DMS 273 (cell line): Measurements from ENCODE around the gene PRR5L.
A peak's percentile ranks its signal among the peaks of the same experiment; 100 is the strongest.

ENCODE experiments used
- DNase-seq: peaks from one replicate; lab custom pipeline; 2025; ENCODE audit not compliant: unreplicated experiment; lab: John Stamatoyannopoulos, UW

PRR5L gene, protein sequence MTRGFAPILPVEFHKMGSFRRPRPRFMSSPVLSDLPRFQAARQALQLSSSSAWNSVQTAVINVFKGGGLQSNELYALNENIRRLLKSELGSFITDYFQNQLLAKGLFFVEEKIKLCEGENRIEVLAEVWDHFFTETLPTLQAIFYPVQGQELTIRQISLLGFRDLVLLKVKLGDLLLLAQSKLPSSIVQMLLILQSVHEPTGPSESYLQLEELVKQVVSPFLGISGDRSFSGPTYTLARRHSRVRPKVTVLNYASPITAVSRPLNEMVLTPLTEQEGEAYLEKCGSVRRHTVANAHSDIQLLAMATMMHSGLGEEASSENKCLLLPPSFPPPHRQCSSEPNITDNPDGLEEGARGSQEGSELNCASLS

GRCh38 chr11:36295926-36296325, at the start of gene PRR5L:
Gene PRR5L (plus strand): TSS chr11:36296288. CDS start chr11:36401122, 104,834 bp downstream.
- no peak for DNase-seq

DNA sequence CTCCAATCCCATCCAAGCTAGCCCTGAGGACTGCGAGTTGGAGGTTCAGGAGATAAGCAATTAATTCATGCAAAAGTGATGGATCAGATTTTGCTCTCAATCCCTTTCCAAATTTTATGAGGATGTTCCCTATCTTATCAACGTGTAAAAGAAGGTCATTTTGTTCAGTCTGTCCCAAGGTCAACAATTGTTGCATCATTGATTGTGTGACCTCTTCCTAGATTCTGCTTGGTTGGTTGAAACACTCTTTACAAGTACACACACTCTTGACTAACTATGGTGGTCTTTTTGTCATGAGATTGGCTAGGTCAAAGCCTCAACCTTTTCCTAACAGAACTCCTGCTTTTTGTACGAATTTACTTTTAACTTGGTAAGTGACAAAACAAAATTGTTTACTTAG, 48.6 kb upstream of the PRR5L start:
- no peak for DNase-seq

- DNase-seq = no peak
Observed at GRCh38 chr11:36248436-36248835, 47.7 kb upstream of the PRR5L start.

GRCh38 chr11:36249246-36249645, 46.8 kb upstream of the PRR5L start:
- no peak for DNase-seq

- no peak for DNase-seq
Observed at GRCh38 chr11:36251823-36252222, 44.3 kb upstream of the PRR5L start.

GRCh38 chr11:36253238-36253637, 42.9 kb upstream of the PRR5L start:
- peak; percentile 98 for DNase-seq

GRCh38 chr11:36254713-36255112, 41.4 kb upstream of the PRR5L start:
- no peak for DNase-seq

GRCh38 chr11:36257351-36257750, 38.7 kb upstream of the PRR5L start:
- no peak for DNase-seq

GRCh38 chr11:36258730-36259360, 37.2 kb upstream of the PRR5L start:
- peak; percentile 87 for DNase-seq

GRCh38 chr11:36261094-36261493, 35.0 kb upstream of the PRR5L start:
- DNase-seq = no peak

DNA sequence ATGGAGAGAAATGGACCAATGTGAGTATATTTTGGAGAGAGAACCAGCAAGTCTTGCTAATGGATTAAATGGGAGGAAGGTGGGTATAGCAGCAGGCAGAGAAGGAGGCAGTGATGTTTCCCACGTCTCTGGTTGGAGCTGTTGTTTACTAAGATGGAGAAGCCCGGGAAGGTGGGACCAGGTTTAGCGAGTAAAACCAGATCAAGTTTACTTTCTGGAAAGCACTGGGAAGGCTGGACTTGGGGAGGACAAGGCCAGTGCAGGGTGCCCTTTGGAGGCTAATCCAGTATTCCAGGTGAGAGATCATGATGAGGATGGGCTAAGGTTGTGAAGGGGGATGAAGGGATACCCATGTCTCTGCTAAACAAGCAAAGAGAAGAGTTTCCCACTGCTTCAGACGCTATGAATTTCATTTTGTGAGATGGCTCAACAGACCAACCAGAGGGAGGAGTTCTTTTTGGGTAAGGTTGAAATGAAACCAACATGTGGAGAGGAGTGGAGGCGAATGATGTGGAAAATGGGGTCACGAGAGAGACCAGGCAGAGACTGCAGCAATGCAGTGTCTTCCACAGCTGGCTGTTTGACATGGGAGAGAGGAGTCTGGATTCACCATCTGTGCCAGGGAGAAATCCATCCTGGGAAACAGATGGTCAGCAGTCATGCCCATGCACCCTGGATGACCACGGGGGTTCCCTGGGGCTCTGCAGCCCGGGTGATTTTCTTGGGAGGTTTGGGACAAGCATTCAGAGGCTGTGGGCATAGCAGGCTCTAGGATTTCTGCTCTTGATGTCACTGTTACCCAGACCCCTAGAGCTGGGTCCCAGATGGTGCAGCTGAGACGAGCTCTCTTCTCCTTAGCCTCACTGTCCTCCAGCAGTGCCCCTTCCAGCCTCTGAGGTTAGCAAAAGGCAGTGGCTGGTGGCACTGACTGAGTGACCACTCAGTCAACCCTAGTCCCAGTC, 31.8 kb upstream of the PRR5L start:
- DNase-seq = peak; percentile 59

GRCh38 chr11:36264973-36265344, 31.1 kb upstream of the PRR5L start:
- DNase-seq = no peak

- peak; percentile 69 for DNase-seq
Observed at GRCh38 chr11:36265793-36266628, 30.1 kb upstream of the PRR5L start.

DNA sequence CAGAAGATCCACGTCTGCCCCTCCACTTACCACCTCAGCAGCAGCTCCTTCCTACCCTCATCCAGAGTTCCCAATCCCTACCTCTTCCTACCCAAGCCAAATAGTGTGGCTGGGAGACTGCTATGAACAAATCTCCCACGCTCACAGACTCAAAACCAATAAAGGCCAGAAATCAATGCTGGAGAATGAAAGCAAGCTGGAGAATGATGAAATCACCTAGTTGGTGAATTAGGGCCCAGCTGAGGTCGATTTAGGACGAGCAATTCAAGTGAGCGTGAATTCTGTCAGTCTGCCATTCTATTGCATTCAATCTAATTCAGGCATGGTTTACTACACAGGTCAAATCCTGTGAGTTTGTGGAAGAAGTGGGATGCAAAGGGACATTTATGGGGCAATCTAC, 29.3 kb upstream of the PRR5L start:
- no peak for DNase-seq

GRCh38 chr11:36268337-36268985, 27.6 kb upstream of the PRR5L start:
- DNase-seq = no peak

GRCh38 chr11:36270701-36271100, 25.4 kb upstream of the PRR5L start:
- no peak for DNase-seq

- no peak for DNase-seq
Observed at GRCh38 chr11:36271794-36272407, 24.2 kb upstream of the PRR5L start.

- peak; percentile 27 for DNase-seq
Observed at GRCh38 chr11:36273110-36273509, 23.0 kb upstream of the PRR5L start.

GRCh38 chr11:36274414-36274813, 21.7 kb upstream of the PRR5L start:
- no peak for DNase-seq
